Inferior parietal cortex (tissue), 1 donor: ENCODE results near the gene ERAP2.
"Not testable (repeated sequence)": the region's sequence is repeated elsewhere in the genome, so short reads cannot be mapped to it uniquely, and the experiment has no call there.

Source experiments
- DNase-seq: peaks from one replicate; pipeline ENCODE4 v3.0.0-alpha.2; 2016; ENCODE audit errors: extremely low spot score

The ERAP2 gene

GRCh38 chr5:96861076-96861475 lies 15.2 kb upstream of the ERAP2 start:
- no peak for DNase-seq

GRCh38 chr5:96863114-96863513 lies 13.2 kb upstream of the ERAP2 start:
- DNase-seq = no peak

- no peak for DNase-seq
Observed at GRCh38 chr5:96863949-96864584, 12.2 kb upstream of the ERAP2 start.

GRCh38 chr5:96864922-96865530 lies 11.3 kb upstream of the ERAP2 start:
- DNase-seq = no peak

GRCh38 chr5:96868603-96869371 lies 7.5 kb upstream of the ERAP2 start:
- DNase-seq = peak; percentile 72

GRCh38 chr5:96869372-96869641 lies 7.0 kb upstream of the ERAP2 start:
- no peak for DNase-seq

- DNase-seq = no peak
Observed at GRCh38 chr5:96870094-96871026, 5.9 kb upstream of the ERAP2 start.

- DNase-seq = no peak
Observed at GRCh38 chr5:96871027-96871399, 5.3 kb upstream of the ERAP2 start.

GRCh38 chr5:96871686-96872085 lies 4.6 kb upstream of the ERAP2 start:
- DNase-seq = no peak

GRCh38 chr5:96873449-96873848 lies 2.9 kb upstream of the ERAP2 start:
- no peak for DNase-seq

GRCh38 chr5:96874631-96875030 lies 1.7 kb upstream of the ERAP2 start:
- no peak for DNase-seq

- DNase-seq = no peak
Observed at GRCh38 chr5:96875791-96876291, 459 bp upstream of the ERAP2 start.

- not testable (repeated sequence) for DNase-seq
Observed at GRCh38 chr5:96876977-96877469, 723 bp downstream of the ERAP2 start.

GRCh38 chr5:96879665-96880064 lies 3.4 kb downstream of the ERAP2 start:
- DNase-seq = no peak

GRCh38 chr5:96880444-96881164 lies 4.3 kb downstream of the ERAP2 start:
- no peak for DNase-seq

- no peak for DNase-seq
Observed at GRCh38 chr5:96881511-96882115, 5.3 kb downstream of the ERAP2 start.

- no peak for DNase-seq
Observed at GRCh38 chr5:96883871-96884270, 7.6 kb downstream of the ERAP2 start.

- no peak for DNase-seq
Observed at GRCh38 chr5:96884995-96885394, 8.7 kb downstream of the ERAP2 start.

- DNase-seq = no peak
Observed at GRCh38 chr5:96885518-96886338, 9.4 kb downstream of the ERAP2 start.

- no peak for DNase-seq
Observed at GRCh38 chr5:96893342-96893741, 17.0 kb downstream of the ERAP2 start.
